Body of pancreas (tissue), 4 donors: ENCODE data around the gene CDC25B. TPM values are rescaled to one million over a fixed set of nuclear protein-coding genes. Genes with fewer than 3 reads are reported as not detected.
A peak's percentile ranks its signal among the peaks of the same experiment; 100 is the strongest.

Source experiments
- ATAC-seq: fragments of 150-250 bp; one replicate; pipeline ENCODE4 v1.9.1; 2016
- DNase-seq, 4 donors: peaks; one replicate each; pipeline ENCODE4 v3.0.0-alpha.2; 2019
- H3K27ac ChIP-seq, 4 donors: fragments of 200-600 bp; sonication (generic); 1 replicate in 3 of 4; 2 replicates in 1 of 4; pipeline versions ENCODE4 v1.5.1 to v1.6.1; 2016 to 2019; ENCODE audit warnings: mild to moderate bottlenecking in 1 of 4, mixed read lengths in 1 of 4, moderate library complexity in 1 of 4
- H3K27me3 ChIP-seq, 2 donors: fragments of 200-600 bp; sonication (generic); one replicate each; pipeline ENCODE4 v1.6.0; 2016; ENCODE audit warnings: mild to moderate bottlenecking in 1 of 2
- H3K36me3 ChIP-seq, 2 donors: fragments of 200-600 bp; sonication (generic); replicated peaks in 1 of 2; 2 replicates each; pipeline ENCODE4 v1.5.1; 2016; ENCODE audit warnings: low read depth in 2 of 2; ENCODE audit not compliant: insufficient read depth in 1 of 2
- H3K4me1 ChIP-seq: fragments of 200-600 bp; sonication (generic); one replicate; pipeline ENCODE4 v1.6.0; 2016
- H3K4me3 ChIP-seq, 2 donors: fragments of 200-600 bp; sonication (generic); 1 replicate in 1 of 2; 2 replicates in 1 of 2; pipeline ENCODE4 v1.5.1; 2016 to 2019
- H3K9me3 ChIP-seq, 3 donors: fragments of 200-600 bp; sonication (generic); 1 replicate in 2 of 3; 2 replicates in 1 of 3; pipeline ENCODE4 v1.5.1; 2016
- CTCF ChIP-seq, 7 experiments: fragments of 450-650 bp in 4 of 7; fragments of 200-600 bp in 3 of 7; sonication (generic) in 3 of 7; IDR thresholded peaks; one replicate each; pipeline ENCODE4 v1.5.1; 2016 to 2019; ENCODE audit warnings: antibody characterized with exemption in 7 of 7
- POLR2A ChIP-seq, 3 donors: fragments of 450-650 bp; IDR thresholded peaks; one replicate each; pipeline ENCODE4 v1.6.1; 2016; ENCODE audit warnings: antibody characterized with exemption in 3 of 3, mild to moderate bottlenecking in 2 of 3
- WGBS, 2 donors: methylation state at CpG; one replicate each; pipeline ENCODE4 v1.1.5; 2017; 5-methylcytosine and 5-hydroxymethylcytosine counted together
- intact Hi-C: fragments of 100-400 bp; cut with DNase I; formaldehyde crosslinking; loops from one replicate; pipeline ENCODE4 v1.15.1; 2023
- total RNA-seq, 2 donors: library from RNA; depleted of rRNA; stranded (reverse); fragments of >200 nt; gene quantifications; one replicate each; pipeline ENCODE4 v1.1.0, GENCODE V29; 2016

CDC25B gene
- total RNA-seq, 2 donors from 2014 or later = 8.8 to 22.7 TPM

DNA sequence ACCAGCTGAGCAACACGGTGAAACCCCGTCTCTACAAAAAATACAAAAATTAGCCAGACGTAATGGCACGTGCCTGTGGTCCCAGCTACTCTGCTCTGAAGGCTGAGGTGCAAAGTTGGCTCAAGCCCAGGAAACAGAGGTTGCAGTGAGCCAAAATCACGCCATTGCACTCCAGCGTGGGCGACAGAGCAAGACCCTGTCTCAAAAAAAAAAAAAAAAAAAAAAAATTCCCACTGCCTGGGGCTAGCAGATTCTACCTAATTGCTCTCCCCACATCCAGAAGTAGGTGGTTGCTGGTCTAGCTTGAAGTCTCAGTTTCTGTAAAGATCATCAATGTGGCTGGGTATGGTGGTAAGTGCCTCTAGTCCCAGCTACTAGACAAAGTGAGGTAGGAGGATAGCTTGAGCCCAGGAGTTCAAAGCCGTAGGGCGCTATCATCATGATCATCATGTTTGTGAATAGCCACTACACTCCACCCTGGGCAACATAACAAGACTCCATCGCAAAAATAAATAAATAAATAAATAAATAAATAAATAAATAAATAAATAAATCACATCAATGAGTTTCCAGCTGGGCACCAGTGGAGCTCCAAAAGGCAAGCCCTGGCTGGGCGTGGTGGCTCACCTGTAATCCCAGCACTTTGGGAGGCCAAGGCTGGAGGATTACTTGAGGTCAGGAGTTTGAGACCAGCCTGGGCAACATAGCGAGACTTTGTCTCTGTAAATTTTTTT is 17.9 kb downstream of the CDC25B start:
- no peak overlapping the region for H3K4me3 ChIP-seq
- TF ChIP-seq CTCF (IDR thresholded peaks at IDR 0.05) (no peak), POLR2A (IDR thresholded peaks at IDR 0.05) (no peak)
- no peaks in the 10 kb centered on the region for H3K9me3 ChIP-seq
- 55 to 66% methylated on average over 12 of the region's 12 CpGs for WGBS, 2 donors
- H3K36me3 ChIP-seq = no peaks in the 10 kb centered on the region
- DNase-seq (no peak), ATAC-seq (no peak)
- peak overlapping the region; percentile 59 to 95 (median 90) for H3K27ac ChIP-seq
- intact Hi-C loops = no loop called here
- peaks cover 62% of the 10 kb centered on the region for H3K4me1 ChIP-seq
- H3K27me3 ChIP-seq = no peaks in the 10 kb centered on the region

DNA sequence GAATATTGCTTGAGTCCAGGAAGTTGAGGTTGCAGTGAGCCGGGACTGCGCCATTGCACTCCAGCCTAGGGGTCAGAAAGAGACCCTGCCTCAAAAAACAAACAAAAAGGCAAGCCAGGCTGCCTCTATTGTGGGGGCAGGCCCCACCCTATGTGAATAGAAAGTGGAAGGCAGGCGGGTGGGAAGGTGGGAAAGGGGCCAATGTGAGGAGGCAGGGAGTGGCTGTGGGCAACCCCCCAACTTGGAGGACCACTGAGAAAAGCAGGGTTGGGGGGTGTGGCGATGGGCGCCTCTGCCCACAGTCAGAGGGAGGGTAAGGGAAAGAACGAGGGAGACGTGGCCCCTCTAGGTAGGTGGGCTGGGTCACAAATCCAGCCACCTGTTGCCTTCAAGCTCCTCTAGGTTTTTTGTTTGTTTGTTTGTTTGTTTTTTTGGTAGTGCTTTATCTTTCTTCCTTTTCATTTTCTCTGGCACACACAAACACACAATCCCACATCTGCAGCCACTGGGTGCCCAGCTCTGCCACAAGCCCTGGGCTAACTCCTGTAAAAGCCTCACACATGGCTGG is 18.9 kb downstream of the CDC25B start:
- Histone ChIP-seq H3K4me3 (no peak overlapping the region), H3K27me3 (no peaks in the 10 kb centered on the region), H3K27ac (no peak overlapping the region), H3K36me3 (no peaks in the 10 kb centered on the region), H3K9me3 (no peaks in the 10 kb centered on the region), H3K4me1 (peaks cover 67% of the 10 kb centered on the region)
- intact Hi-C loops = no loop called here
- 88 to 90% methylated on average over 7 of the region's 7 CpGs for WGBS, 2 donors
- no peak for TF ChIP-seq POLR2A (IDR thresholded peaks at IDR 0.05)
- no peak for TF ChIP-seq CTCF (IDR thresholded peaks at IDR 0.05)
- ATAC-seq (no peak), DNase-seq (no peak)

DNA sequence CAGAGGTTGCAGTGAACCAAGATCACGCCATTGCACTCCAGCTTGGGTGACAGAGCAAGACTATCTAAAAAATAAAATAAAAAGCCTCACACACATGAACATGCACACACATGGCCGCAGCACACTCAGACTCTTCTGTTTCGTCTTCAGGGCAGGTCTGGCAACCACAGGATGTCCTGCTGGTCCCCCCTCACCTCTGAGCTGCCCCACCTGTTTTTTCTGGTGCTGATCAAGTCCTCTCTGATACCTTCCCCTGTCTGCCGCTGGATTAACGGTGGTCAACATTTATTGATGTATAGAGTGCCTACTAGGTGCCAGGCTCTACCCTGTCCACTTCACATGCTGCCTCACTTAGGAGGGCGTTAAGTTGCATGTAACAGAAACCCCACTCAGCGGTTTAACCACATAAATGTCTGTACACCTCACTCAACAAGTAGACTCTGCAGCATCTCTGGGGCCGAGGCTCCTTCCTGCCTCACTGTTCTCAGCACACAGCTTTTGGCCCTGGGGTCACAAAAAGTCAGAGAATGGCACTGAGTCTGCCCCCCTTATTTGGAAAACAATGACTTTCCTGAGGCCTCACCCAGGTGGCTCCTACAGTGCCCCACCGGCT is 19.7 kb downstream of the CDC25B start:
- 82 to 84% methylated on average over 9 of the region's 9 CpGs for WGBS, 2 donors

GRCh38 chr20:3818155-3819151 is 22.3 kb downstream of the CDC25B start:
- intact Hi-C loops = no loop called here

More for the DNA sequence above, 19.7 kb downstream of the CDC25B start:
- Histone ChIP-seq H3K36me3 (no peaks in the 10 kb centered on the region), H3K27me3 (no peaks in the 10 kb centered on the region), H3K4me1 (peaks cover 59% of the 10 kb centered on the region), H3K27ac (no peak overlapping the region), H3K4me3 (no peak overlapping the region), H3K9me3 (no peaks in the 10 kb centered on the region)
- intact Hi-C loops = no loop called here
- ATAC-seq (no peak), DNase-seq (no peak)
- no peak for TF ChIP-seq CTCF (IDR thresholded peaks at IDR 0.05)

More at GRCh38 chr20:3818155-3819151, 22.3 kb downstream of the CDC25B start:
- WGBS, 2 donors = 41 to 68% methylated on average over 5 to 8 of the region's 8 CpGs
- peak; percentile 54 to 96 (median 95) for TF ChIP-seq CTCF (IDR thresholded peaks at IDR 0.05)
- peak in 2 of 3 donors; percentile 55 to 60 for TF ChIP-seq POLR2A (IDR thresholded peaks at IDR 0.05)
- Histone ChIP-seq H3K27ac (peak overlapping the region; percentile 73 to 100 (median 97)), H3K4me3 (no peak overlapping the region), H3K4me1 (peaks cover 44% of the 10 kb centered on the region), H3K27me3 (no peaks in the 10 kb centered on the region), H3K36me3 (peaks cover 0 to 4% of the 10 kb centered on the region in 2 donors), H3K9me3 (no peaks in the 10 kb centered on the region)
- DNase-seq (peak; percentile 95 to 98 (median 98)), ATAC-seq (peak; percentile 79)
